ENCODE measurements around the gene IL22RA1.

The IL22RA1 gene

GRCh38 chr1:24075590-24075854, 67.4 kb downstream of the IL22RA1 start:
- no peak overlapping the region for H3K4me3 ChIP-seq (ENCODE audit: control insufficient read depth, low read depth, low read length)
- DNase-seq (ENCODE audit: low read depth): no peak
- no peak for TF ChIP-seq CTCF (conservative IDR thresholded peaks at IDR 0.05; ENCODE audit: control insufficient read depth, insufficient read depth, low read depth, low read length)

- no peak overlapping the region for H3K4me3 ChIP-seq (ENCODE audit: control insufficient read depth, low read depth, low read length)
- TF ChIP-seq CTCF (conservative IDR thresholded peaks at IDR 0.05; ENCODE audit: control insufficient read depth, insufficient read depth, low read depth, low read length): no peak
- DNase-seq (ENCODE audit: low read depth): no peak
Measured at GRCh38 chr1:24074817-24075589, 67.9 kb downstream of the IL22RA1 start.

GRCh38 chr1:24074196-24074595, 68.7 kb downstream of the IL22RA1 start:
- no peak overlapping the region for H3K4me3 ChIP-seq (ENCODE audit: control insufficient read depth, low read depth, low read length)
- no peak for TF ChIP-seq CTCF (conservative IDR thresholded peaks at IDR 0.05; ENCODE audit: control insufficient read depth, insufficient read depth, low read depth, low read length)
- no peak for DNase-seq (ENCODE audit: low read depth)

GRCh38 chr1:24071941-24072340, 71.0 kb downstream of the IL22RA1 start:
- no peak for DNase-seq (ENCODE audit: low read depth)
- TF ChIP-seq CTCF (conservative IDR thresholded peaks at IDR 0.05; ENCODE audit: control insufficient read depth, insufficient read depth, low read depth, low read length): no peak

DNA sequence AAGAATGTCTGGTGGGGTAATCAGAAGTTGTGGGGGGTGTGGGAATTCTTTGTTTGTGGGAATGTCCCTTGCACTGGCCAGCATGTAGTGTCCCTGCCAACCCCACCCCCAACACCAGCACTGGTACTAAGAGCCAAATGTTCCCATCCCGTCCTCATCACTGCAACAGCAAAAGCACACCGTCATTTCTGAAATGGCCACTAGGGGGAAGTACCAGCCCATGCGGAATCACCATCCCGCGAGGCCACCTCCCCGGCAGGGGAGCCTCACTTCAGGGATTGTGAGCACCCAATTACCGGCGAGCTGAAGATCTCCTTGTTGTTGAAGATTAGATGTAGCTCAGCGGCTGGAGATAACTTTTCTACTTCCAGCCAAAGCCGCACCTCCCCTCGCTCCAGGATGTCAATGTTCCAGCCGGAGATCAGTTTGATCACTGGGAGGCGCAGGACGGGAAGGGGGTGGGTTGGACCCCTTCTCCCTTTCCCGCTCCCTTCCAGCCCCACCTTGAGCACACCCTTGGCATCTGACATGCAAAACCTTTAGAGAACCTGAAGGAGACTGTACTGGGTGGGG, 72.0 kb downstream of the IL22RA1 start:
- DNase-seq (ENCODE audit: low read depth): peak; percentile 74
- peak; percentile 91 for TF ChIP-seq CTCF (conservative IDR thresholded peaks at IDR 0.05; ENCODE audit: control insufficient read depth, insufficient read depth, low read depth, low read length)
- H3K4me3 ChIP-seq (ENCODE audit: control insufficient read depth, low read depth, low read length): no peak overlapping the region

More at GRCh38 chr1:24071941-24072340, 71.0 kb downstream of the IL22RA1 start:
- no peak overlapping the region for H3K4me3 ChIP-seq (ENCODE audit: control insufficient read depth, low read depth, low read length)

DNA sequence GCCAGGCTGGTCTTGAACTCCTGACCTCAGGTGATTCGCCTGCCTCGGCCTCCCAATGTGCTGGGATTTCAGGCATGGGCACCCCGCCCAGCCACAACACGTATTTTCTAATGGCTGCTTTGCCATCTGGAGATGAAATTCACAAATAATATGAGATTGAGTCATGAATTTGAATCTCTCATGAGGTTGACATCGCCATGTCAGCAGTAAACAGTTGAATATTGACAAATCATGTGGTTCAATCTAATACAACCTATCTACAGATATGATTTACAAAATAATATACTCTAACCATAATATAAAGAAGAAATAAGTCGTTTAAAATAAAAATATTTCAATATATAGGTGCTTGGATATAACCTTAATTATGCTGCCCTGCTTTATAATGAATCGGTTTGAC, 73.1 kb downstream of the IL22RA1 start:
- DNase-seq (ENCODE audit: low read depth): no peak
- no peak for TF ChIP-seq CTCF (conservative IDR thresholded peaks at IDR 0.05; ENCODE audit: control insufficient read depth, insufficient read depth, low read depth, low read length)
- no peak overlapping the region for H3K4me3 ChIP-seq (ENCODE audit: control insufficient read depth, low read depth, low read length)

Measured in fibroblast of mammary gland (primary cell).